HAP-1 (cell line): Measurements from ENCODE around the gene OR1C1.
"Not testable (repeated sequence)": the region's sequence is repeated elsewhere in the genome, so short reads cannot be mapped to it uniquely, and the experiment has no call there.

Experiments
- DNase-seq, 2 experiments: peaks; one replicate each; pipeline ENCODE4 v3.0.0-alpha.2; 2016 to 2020; ENCODE audit warnings: low spot score in 2 of 2
- H3K27me3 ChIP-seq: fragments of 250-450 bp; sonication (Bioruptor Pico); 2 replicates; pipeline ENCODE4 v1.5.1; 2020; ENCODE audit warnings: low read depth, mild to moderate bottlenecking, moderate library complexity
- H3K36me3 ChIP-seq: fragments of 250-450 bp; sonication (Bioruptor Pico); replicated peaks from 2 replicates; pipeline ENCODE4 v1.5.1; 2020; ENCODE audit warnings: mild to moderate bottlenecking
- H3K4me1 ChIP-seq: fragments of 250-450 bp; sonication (Bioruptor Pico); 2 replicates; pipeline ENCODE4 v1.5.1; 2020; ENCODE audit warnings: mild to moderate bottlenecking
- H3K4me3 ChIP-seq: fragments of 250-450 bp; sonication (Bioruptor Pico); 2 replicates; pipeline ENCODE4 v1.5.1; 2020; ENCODE audit warnings: mild to moderate bottlenecking, moderate library complexity
- H3K9me3 ChIP-seq: fragments of 250-450 bp; sonication (Bioruptor Pico); 2 replicates; pipeline ENCODE4 v1.5.1; 2020; ENCODE audit warnings: mild to moderate bottlenecking, moderate library complexity
- in situ Hi-C: fragments of 300-500 bp; cut with MboI; formaldehyde crosslinking; loops from 3 replicates; pipeline ENCODE4 v1.14.3; 2020; ENCODE audit warnings: low sequenced_read_pairs, inconsistent platforms, mixed read lengths

OR1C1 gene

GRCh38 chr1:247760456-247760855 lies at the start of gene OR1C1:
Gene OR1C1 (minus strand): TSS chr1:247760556. CDS start chr1:247758406, 2,150 bp downstream.
- in situ Hi-C loops = no loop called here
- H3K4me3 ChIP-seq = no peak within 1 kb of the TSS

GRCh38 chr1:247797518-247797917 lies 37.2 kb upstream of the OR1C1 start:
- H3K36me3 ChIP-seq = no peaks in the 10 kb centered on the region
- DNase-seq = no peak
- no peak overlapping the region for H3K4me3 ChIP-seq
- no peaks in the 10 kb centered on the region for H3K27me3 ChIP-seq
- in situ Hi-C loops = no loop called here
- H3K4me1 ChIP-seq = no peaks in the 10 kb centered on the region
- H3K9me3 ChIP-seq = no peaks in the 10 kb centered on the region

More at GRCh38 chr1:247760456-247760855, at the start of gene OR1C1:
- Histone ChIP-seq H3K4me1 (no peaks in the 10 kb centered on the region), H3K9me3 (no peaks in the 10 kb centered on the region), H3K27me3 (no peaks in the 10 kb centered on the region), H3K36me3 (no peaks in the 10 kb centered on the region)
- no peak for DNase-seq

GRCh38 chr1:247769603-247770002 lies 9.2 kb upstream of the OR1C1 start:
- in situ Hi-C loops = no loop called here
- Histone ChIP-seq H3K4me3 (no peak overlapping the region), H3K36me3 (no peaks in the 10 kb centered on the region), H3K4me1 (no peaks in the 10 kb centered on the region), H3K9me3 (no peaks in the 10 kb centered on the region), H3K27me3 (no peaks in the 10 kb centered on the region)
- no peak for DNase-seq

GRCh38 chr1:247754311-247754710 lies 6.0 kb downstream of the OR1C1 start:
- H3K36me3 ChIP-seq, H3K4me3 ChIP-seq, in situ Hi-C loops, H3K9me3 ChIP-seq, DNase-seq, H3K4me1 ChIP-seq, H3K27me3 ChIP-seq: not testable (repeated sequence)

GRCh38 chr1:247749870-247750269 lies 10.5 kb downstream of the OR1C1 start:
- no peak for DNase-seq
- no peak overlapping the region for H3K4me3 ChIP-seq
- in situ Hi-C loops = no loop called here
- H3K9me3 ChIP-seq = no peaks in the 10 kb centered on the region
- no peaks in the 10 kb centered on the region for H3K27me3 ChIP-seq
- H3K36me3 ChIP-seq = no peaks in the 10 kb centered on the region
- no peaks in the 10 kb centered on the region for H3K4me1 ChIP-seq

- DNase-seq = no peak
- no peak within 1 kb of the TSS for H3K4me3 ChIP-seq
- no peaks in the 10 kb centered on the region for H3K4me1 ChIP-seq
- H3K27me3 ChIP-seq = no peaks in the 10 kb centered on the region
- H3K9me3 ChIP-seq = no peaks in the 10 kb centered on the region
- H3K36me3 ChIP-seq = no peaks in the 10 kb centered on the region
- in situ Hi-C loops = no loop called here
Observed at GRCh38 chr1:247748041-247748440, 12.3 kb downstream of the OR1C1 start, which contains the start of gene OR14A2. Gene OR14A2 (minus strand): TSS chr1:247748141.

- Histone ChIP-seq H3K27me3 (no peaks in the 10 kb centered on the region), H3K4me3 (no peak overlapping the region), H3K9me3 (no peaks in the 10 kb centered on the region), H3K36me3 (no peaks in the 10 kb centered on the region), H3K4me1 (no peaks in the 10 kb centered on the region)
- in situ Hi-C loops = no loop called here
- DNase-seq = no peak
Observed at GRCh38 chr1:247747616-247748015, 12.7 kb downstream of the OR1C1 start.

- Histone ChIP-seq H3K36me3 (no peaks in the 10 kb centered on the region), H3K27me3 (no peaks in the 10 kb centered on the region), H3K9me3 (no peaks in the 10 kb centered on the region), H3K4me1 (no peaks in the 10 kb centered on the region), H3K4me3 (no peak overlapping the region)
- in situ Hi-C loops = no loop called here
- DNase-seq = no peak
Observed at GRCh38 chr1:247746391-247746935, 13.9 kb downstream of the OR1C1 start.

GRCh38 chr1:247742215-247742760 lies 18.1 kb downstream of the OR1C1 start:
- DNase-seq, H3K9me3 ChIP-seq, H3K27me3 ChIP-seq, H3K36me3 ChIP-seq, H3K4me1 ChIP-seq, H3K4me3 ChIP-seq, in situ Hi-C loops: not testable (repeated sequence)

- H3K4me3 ChIP-seq = no peak overlapping the region
- no peak for DNase-seq
- no peaks in the 10 kb centered on the region for H3K27me3 ChIP-seq
- H3K4me1 ChIP-seq = no peaks in the 10 kb centered on the region
- in situ Hi-C loops = no loop called here
- no peaks in the 10 kb centered on the region for H3K9me3 ChIP-seq
- H3K36me3 ChIP-seq = no peaks in the 10 kb centered on the region
Observed at GRCh38 chr1:247741756-247742155, 18.6 kb downstream of the OR1C1 start.

GRCh38 chr1:247740721-247741120 lies 19.6 kb downstream of the OR1C1 start:
- Histone ChIP-seq H3K9me3 (no peaks in the 10 kb centered on the region), H3K27me3 (no peaks in the 10 kb centered on the region), H3K4me1 (no peaks in the 10 kb centered on the region), H3K36me3 (no peaks in the 10 kb centered on the region), H3K4me3 (no peak overlapping the region)
- in situ Hi-C loops = no loop called here
- DNase-seq = no peak

- no peaks in the 10 kb centered on the region for H3K36me3 ChIP-seq
- H3K4me3 ChIP-seq = no peak within 1 kb of the TSS
- no peak for DNase-seq
- H3K4me1 ChIP-seq = no peaks in the 10 kb centered on the region
- in situ Hi-C loops = no loop called here
- H3K9me3 ChIP-seq = no peaks in the 10 kb centered on the region
- no peaks in the 10 kb centered on the region for H3K27me3 ChIP-seq
Observed at GRCh38 chr1:247738315-247738714, 22.0 kb downstream of the OR1C1 start, which contains the start of gene OR14K1. Gene OR14K1 (plus strand): TSS chr1:247738615. CDS start chr1:247738615, 0 bp downstream.

GRCh38 chr1:247721222-247721621 lies 39.1 kb downstream of the OR1C1 start:
- no peak for DNase-seq
- no peaks in the 10 kb centered on the region for H3K36me3 ChIP-seq
- H3K9me3 ChIP-seq = no peaks in the 10 kb centered on the region
- in situ Hi-C loops = no loop called here
- no peak overlapping the region for H3K4me3 ChIP-seq
- no peaks in the 10 kb centered on the region for H3K4me1 ChIP-seq
- H3K27me3 ChIP-seq = no peaks in the 10 kb centered on the region

- DNase-seq = no peak
- H3K27me3 ChIP-seq = no peaks in the 10 kb centered on the region
- H3K4me3 ChIP-seq = no peak within 1 kb of the TSS
- in situ Hi-C loops = no loop called here
- H3K4me1 ChIP-seq = no peaks in the 10 kb centered on the region
- no peaks in the 10 kb centered on the region for H3K9me3 ChIP-seq
- H3K36me3 ChIP-seq = no peaks in the 10 kb centered on the region
Observed at GRCh38 chr1:247716546-247716945, 43.8 kb downstream of the OR1C1 start, which contains the start of gene OR6F1. Gene OR6F1 (minus strand): TSS chr1:247716646. CDS start chr1:247712755, 3,891 bp downstream.

GRCh38 chr1:247713753-247714152 lies 46.6 kb downstream of the OR1C1 start:
- no peak for DNase-seq
- no peaks in the 10 kb centered on the region for H3K27me3 ChIP-seq
- H3K4me1 ChIP-seq = no peaks in the 10 kb centered on the region
- H3K36me3 ChIP-seq = no peaks in the 10 kb centered on the region
- no peak overlapping the region for H3K4me3 ChIP-seq
- in situ Hi-C loops = no loop called here
- H3K9me3 ChIP-seq = no peaks in the 10 kb centered on the region
